ENCODE measurements around the gene KBTBD2.
"Not testable (repeated sequence)": the region's sequence is repeated elsewhere in the genome, so short reads cannot be mapped to it uniquely, and the experiment has no call there.

KBTBD2 gene

GRCh38 chr7:32893207-32893524 lies 1.6 kb upstream of the KBTBD2 start:
- no peak for DNase-seq (ENCODE audit: low read depth in 2 of 2)

- DNase-seq (ENCODE audit: low read depth in 2 of 2): peak; percentile 13 to 36
Measured at GRCh38 chr7:32892521-32893206, 1.1 kb upstream of the KBTBD2 start.

- DNase-seq (ENCODE audit: low read depth in 2 of 2): peak; percentile 95 to 97
Measured at GRCh38 chr7:32891800-32892520, 400 bp upstream of the KBTBD2 start.

GRCh38 chr7:32890793-32891042 lies 842 bp downstream of the KBTBD2 start:
- no peak for DNase-seq (ENCODE audit: low read depth in 2 of 2)

- DNase-seq (ENCODE audit: low read depth in 2 of 2): no peak
Measured at GRCh38 chr7:32890010-32890792, 1.4 kb downstream of the KBTBD2 start.

GRCh38 chr7:32888505-32888904 lies 3.1 kb downstream of the KBTBD2 start:
- no peak for DNase-seq (ENCODE audit: low read depth in 2 of 2)

GRCh38 chr7:32887395-32887794 lies 4.2 kb downstream of the KBTBD2 start:
- DNase-seq (ENCODE audit: low read depth in 2 of 2): no peak

GRCh38 chr7:32881074-32881982 lies 10.2 kb downstream of the KBTBD2 start:
- no peak for DNase-seq (ENCODE audit: low read depth in 2 of 2)

GRCh38 chr7:32879460-32879859 lies 12.1 kb downstream of the KBTBD2 start:
- no peak for DNase-seq (ENCODE audit: low read depth in 2 of 2)

- DNase-seq (ENCODE audit: low read depth in 2 of 2): not testable (repeated sequence)
Measured at GRCh38 chr7:32878023-32878422, 13.5 kb downstream of the KBTBD2 start.

GRCh38 chr7:32872421-32872820 lies 19.1 kb downstream of the KBTBD2 start:
- no peak for DNase-seq (ENCODE audit: low read depth in 2 of 2)

- DNase-seq (ENCODE audit: low read depth in 2 of 2): no peak
Measured at GRCh38 chr7:32871624-32872371, 19.8 kb downstream of the KBTBD2 start.

GRCh38 chr7:32870298-32870697 lies 21.3 kb downstream of the KBTBD2 start:
- no peak for DNase-seq (ENCODE audit: low read depth in 2 of 2)

- DNase-seq (ENCODE audit: low read depth in 2 of 2): no peak
Measured at GRCh38 chr7:32869716-32870115, 21.8 kb downstream of the KBTBD2 start.

- DNase-seq (ENCODE audit: low read depth in 2 of 2): no peak
Measured at GRCh38 chr7:32868116-32868515, 23.4 kb downstream of the KBTBD2 start.

GRCh38 chr7:32865448-32866030 lies 26.0 kb downstream of the KBTBD2 start:
- no peak for DNase-seq (ENCODE audit: low read depth in 2 of 2)

GRCh38 chr7:32863872-32864271 lies 27.7 kb downstream of the KBTBD2 start:
- not testable (repeated sequence) for DNase-seq (ENCODE audit: low read depth in 2 of 2)

- no peak for DNase-seq (ENCODE audit: low read depth in 2 of 2)
Measured at GRCh38 chr7:32860090-32860489, 31.5 kb downstream of the KBTBD2 start.

GRCh38 chr7:32858648-32859047 lies 32.9 kb downstream of the KBTBD2 start:
- DNase-seq (ENCODE audit: low read depth in 2 of 2): no peak

GRCh38 chr7:32857063-32857462 lies 34.5 kb downstream of the KBTBD2 start:
- DNase-seq (ENCODE audit: low read depth in 2 of 2): not testable (repeated sequence)
